HG02973 (cell line): ENCODE results near the gene GALNT18.

ENCODE experiments used
- ATAC-seq: cut with Tn5 transposase; IDR thresholded peaks from one replicate; pipeline ENCODE4 v1.9.1; 2021; ENCODE audit warnings: moderate library complexity; ENCODE audit not compliant: unreplicated experiment

Gene GALNT18

GRCh38 chr11:11501546-11502262 lies 120.1 kb downstream of the GALNT18 start:
- ATAC-seq = no peak

DNA sequence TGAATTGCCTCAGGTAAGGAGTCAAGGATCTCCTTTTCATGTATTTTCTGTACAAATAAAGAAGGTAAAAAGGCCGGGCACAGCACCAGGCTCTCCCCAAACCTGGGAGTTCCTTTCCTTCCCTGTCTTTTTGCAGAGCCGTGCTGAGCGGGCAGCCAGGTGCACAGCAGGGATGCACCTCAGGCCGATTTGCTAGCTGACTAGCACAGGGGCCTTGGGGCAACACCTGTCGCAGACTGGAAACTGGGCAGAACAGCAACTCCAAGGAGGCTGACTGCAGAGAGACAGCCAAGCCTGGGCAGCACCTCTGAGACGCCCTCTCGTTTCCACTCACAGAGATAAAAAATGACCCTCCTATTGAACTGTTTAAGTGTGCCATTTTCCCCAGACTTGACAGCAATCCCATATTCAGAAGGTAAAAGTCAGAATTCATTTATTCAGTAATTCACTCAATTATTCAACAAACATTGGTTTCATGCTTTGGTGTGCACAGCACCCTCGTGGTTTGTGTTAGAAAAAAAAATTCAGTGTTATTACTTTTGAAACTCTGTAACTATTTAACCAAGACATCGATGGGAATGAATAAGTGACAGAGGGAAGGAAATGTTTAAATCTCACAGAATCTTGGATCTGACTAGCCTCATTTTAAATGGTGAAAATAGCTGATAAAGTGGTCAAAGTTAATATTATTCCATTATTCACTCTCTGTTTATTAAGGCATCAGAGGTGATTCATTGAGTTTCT lies 120.9 kb downstream of the GALNT18 start:
- ATAC-seq = no peak

GRCh38 chr11:11499300-11499699 lies 122.5 kb downstream of the GALNT18 start:
- no peak for ATAC-seq

- no peak for ATAC-seq
These were observed 123.6 kb downstream of the GALNT18 start for GRCh38 chr11:11498195-11498594.

GRCh38 chr11:11496879-11497278 lies 124.9 kb downstream of the GALNT18 start:
- no peak for ATAC-seq

DNA sequence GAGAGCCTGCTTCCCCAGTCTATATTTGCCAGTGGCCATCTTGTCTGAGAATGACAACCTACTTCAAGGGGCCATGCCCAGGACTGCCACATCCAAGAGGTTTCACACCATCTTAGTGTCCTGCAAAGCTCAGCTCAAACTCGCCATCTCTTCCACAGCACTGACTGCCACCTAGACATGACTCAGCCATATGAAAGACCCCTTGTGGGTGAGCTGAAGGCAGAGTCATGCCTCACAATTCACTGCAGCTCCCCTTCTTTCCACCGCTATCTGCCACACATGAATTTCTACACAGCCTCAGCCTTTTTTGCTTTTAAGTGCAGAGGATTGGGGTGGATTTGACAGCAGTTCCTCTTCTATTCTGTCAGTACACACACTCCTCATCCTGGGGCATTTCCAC lies 127.5 kb downstream of the GALNT18 start:
- ATAC-seq = no peak

DNA sequence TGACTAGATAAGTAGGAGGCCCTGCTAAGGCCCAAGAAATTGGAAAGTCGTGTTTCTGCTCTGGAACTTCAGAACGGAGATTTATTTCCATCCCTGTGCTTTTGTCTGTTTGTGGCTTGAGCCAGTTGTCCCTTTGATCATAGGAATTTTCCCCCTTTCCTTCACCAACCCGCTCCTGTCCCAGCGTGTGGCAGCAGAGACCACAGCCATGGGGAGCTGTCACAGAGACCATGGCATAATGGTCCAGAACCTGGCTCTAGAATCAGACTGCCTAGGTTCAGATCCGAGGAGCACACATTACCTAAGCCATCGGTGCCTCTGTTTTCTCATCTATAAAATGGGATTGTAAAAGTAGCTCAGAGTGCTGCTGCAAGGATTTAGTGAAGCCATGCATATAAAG lies 128.1 kb downstream of the GALNT18 start:
- no peak for ATAC-seq

DNA sequence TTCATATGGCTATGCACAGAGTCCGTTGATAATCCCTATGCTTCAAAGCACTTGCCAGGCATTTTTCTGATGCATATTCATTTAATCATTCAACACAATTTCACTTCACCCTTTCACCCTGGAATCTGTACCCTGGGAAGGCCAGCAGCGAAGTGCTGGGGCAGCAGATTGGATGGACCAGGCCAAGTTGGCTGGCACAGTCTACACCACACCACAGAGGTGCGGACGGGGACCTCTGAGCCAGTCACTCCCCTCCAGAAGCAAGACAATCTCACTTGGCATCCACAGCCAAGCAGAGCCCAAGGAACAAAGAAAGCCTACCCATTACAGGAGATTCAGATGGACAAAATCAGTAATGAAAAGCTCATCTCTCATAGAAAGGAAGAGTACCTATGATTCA lies 130.2 kb downstream of the GALNT18 start:
- no peak for ATAC-seq

- ATAC-seq = no peak
These were observed 130.8 kb downstream of the GALNT18 start for GRCh38 chr11:11491014-11491413.

DNA sequence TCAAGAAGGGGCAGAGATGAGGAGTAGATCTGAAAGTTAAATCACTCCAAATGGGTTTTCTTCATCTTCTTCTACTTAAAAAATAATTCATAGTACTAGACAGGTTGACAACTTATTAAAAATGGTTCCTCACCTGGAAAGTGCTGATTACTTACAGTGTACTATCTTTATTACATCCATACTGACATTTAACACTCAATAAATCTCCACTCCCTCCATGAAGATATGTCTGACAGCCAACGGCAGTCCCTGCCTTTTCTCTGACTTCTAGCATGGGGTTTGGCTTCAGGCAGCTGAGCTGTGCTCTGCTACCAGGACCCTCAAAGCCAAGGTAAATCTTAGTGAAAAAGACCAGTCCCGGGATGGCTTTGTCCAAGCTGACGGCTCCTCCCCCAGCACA lies 135.4 kb downstream of the GALNT18 start:
- ATAC-seq = no peak

GRCh38 chr11:11486002-11486401 lies 135.8 kb downstream of the GALNT18 start:
- ATAC-seq = no peak

GRCh38 chr11:11483627-11484026 lies 138.2 kb downstream of the GALNT18 start:
- ATAC-seq = no peak

- ATAC-seq = no peak
These were observed 139.1 kb downstream of the GALNT18 start for GRCh38 chr11:11482730-11483129.

DNA sequence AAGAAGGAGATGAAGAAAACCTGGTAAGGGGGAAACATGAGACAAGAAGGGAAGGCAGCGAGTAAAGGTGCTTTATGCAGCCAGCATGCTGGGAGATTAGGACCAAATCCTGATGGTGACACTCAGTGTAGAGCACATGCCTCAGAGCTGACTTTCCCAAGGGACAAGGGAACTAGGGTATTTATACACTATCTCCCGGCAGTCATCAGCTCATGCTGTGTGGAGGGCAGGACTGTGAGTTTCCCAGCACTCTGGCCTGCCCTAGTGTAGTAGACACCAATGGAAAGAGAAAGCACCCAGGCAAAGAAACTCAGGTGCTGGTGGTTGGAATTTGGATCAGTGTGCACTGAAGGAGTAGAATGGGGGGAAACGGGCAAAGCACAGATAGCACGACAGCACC lies 140.4 kb downstream of the GALNT18 start:
- ATAC-seq = no peak

- no peak for ATAC-seq
These were observed 140.8 kb downstream of the GALNT18 start for GRCh38 chr11:11480971-11481370.

DNA sequence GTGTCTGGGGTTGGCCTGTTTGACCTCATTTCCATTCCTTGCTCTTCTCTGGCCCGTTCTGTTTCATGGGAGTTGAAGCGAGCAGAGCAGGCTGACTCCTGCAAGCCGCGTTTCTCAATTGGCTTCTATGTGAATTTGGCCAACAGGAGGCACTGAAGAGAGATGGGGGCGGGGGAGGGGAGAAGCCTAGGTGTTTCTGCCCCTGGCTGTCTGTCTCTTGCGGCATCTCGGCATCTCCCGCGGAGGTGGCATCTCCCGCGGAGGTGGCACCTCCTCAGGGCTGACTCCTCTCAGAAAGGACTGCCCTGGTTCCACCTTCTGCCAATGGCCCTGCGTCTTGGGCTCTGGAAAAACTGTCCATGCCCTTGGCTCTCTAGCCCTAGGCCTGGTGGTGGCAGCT lies 143.1 kb downstream of the GALNT18 start:
- ATAC-seq = no peak

DNA sequence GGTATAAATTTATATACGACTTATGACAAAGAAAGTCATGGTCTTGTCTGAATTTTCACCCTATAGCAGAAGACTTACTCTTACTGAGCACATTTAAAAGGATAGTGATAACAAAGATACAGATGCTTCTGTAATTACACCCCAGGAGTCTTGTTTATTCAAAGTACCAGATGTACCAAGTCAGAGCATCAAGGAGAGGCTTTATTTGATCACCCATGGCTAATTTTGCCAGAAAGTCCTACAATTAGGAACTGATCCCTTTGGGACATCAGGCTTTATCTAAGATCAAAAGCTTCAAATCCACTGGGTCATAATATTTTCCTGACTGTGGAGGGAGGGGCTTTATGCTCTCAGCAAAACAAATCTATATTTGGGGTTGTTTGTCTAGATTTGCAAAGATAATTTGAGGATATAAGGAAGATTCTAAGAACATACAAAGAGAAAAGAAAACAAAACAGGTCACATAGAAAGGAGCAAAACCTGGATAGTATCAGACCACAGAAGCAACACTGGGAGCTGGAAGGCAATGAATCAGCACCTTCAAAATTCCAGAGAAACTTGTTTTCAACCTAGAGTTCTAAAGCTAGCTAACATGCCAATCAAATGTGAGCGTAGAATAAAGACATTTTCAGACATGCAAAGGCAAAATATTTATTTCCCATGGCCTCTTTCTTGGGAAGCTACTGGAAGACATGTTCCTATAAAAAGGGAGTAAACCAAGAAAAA lies 143.9 kb downstream of the GALNT18 start:
- no peak for ATAC-seq

- ATAC-seq = no peak
These were observed 144.7 kb downstream of the GALNT18 start for GRCh38 chr11:11476971-11477645.

GRCh38 chr11:11476499-11476898 lies 145.3 kb downstream of the GALNT18 start:
- ATAC-seq = no peak

- no peak for ATAC-seq
These were observed 149.7 kb downstream of the GALNT18 start for GRCh38 chr11:11472106-11472505.

DNA sequence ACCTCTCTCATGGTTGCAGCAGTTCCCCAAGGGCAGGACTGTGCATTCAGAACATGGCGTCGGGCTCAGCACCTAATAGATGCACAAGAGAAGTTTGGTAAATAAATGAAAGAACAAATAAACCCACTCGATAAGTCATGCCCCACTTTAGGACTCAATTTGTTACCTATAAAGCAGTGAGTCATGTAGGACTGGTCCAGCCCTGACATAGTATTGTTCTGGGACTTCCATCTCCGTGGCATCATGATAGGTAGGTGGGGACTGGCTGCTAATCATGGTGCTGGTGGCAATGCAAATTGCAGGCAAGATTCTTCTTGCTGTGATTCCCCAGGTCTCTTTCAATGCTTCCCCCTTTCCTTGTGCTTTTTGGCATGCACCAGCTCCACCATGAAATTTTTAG lies 150.6 kb downstream of the GALNT18 start:
- no peak for ATAC-seq
